NT2/D1 (cell line): ENCODE data around the gene EDAR.

Source experiments
- SUZ12 ChIP-seq: IDR thresholded peaks from 2 replicates; pipeline ENCODE4 v1.6.1; 2011; ENCODE audit not compliant: insufficient read length, insufficient read depth; ENCODE audit errors: extremely low read depth
- YY1 ChIP-seq: IDR thresholded peaks from 2 replicates; pipeline ENCODE4 v1.6.1; 2011; ENCODE audit not compliant: insufficient read length, insufficient read depth
- ZNF274 ChIP-seq: IDR thresholded peaks from 2 replicates; pipeline ENCODE4 v1.6.1; 2011; ENCODE audit warnings: mild to moderate bottlenecking, low read depth, low read length

DNA sequence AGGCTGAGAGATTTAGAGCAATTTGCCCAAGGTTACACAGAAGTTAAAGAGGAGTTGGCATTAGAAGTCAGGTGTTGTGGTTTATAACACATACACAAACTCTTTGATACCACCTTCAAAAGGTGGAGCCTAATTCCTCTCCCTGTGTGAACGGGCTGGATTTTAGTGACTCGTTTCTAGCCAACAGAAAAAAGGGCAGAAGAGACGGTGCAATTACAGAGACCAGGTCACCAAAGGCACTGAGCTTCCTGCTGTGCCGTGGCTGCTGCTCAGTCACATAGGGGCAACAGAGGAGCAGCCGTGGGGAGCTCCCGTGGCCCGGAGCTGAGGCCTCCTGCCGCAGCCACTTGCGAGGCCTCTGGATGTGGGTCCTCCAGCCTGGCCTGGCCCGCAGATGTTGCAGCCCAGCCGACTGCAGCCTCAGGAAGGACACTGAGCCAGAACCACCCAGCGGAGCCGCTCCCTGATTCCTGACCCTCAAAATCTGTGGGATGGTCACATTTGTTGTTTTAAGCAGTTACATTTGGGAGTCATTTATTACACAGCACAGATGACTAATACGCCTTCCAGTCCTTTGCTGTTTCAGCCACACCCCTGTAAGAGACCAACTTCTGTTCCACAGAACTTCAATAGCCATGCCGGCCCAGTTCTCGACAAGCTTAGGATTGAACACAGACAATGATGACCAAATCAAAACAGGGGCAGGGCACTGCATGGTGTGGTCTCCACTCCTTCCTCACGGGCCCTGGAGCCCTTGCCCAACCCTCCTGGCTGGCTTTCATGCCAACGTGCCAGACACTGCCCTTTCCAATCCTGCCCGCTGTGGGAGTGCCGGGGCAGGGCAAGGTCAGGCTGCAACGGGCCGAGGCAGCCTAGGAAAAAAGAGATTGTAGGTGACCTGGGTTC is 17.1 kb downstream of the EDAR start:
- TF ChIP-seq YY1 = no peak
- TF ChIP-seq SUZ12 = no peak
- no peak for TF ChIP-seq ZNF274
